Measurements from ENCODE around the gene IFT172.
"Not testable (repeated sequence)": the region's sequence is repeated elsewhere in the genome, so short reads cannot be mapped to it uniquely, and the experiment has no call there.

The IFT172 gene

GRCh38 chr2:27489498-27490397 lies at the start of gene IFT172:
TSS of gene IFT172 (minus strand) at chr2:27489743. CDS start at chr2:27489653, 90 bp downstream.
- peak; percentile 93 for DNase-seq (ENCODE audit: low spot score)

GRCh38 chr2:27538839-27539450 lies 49.4 kb upstream of the IFT172 start:
- DNase-seq (ENCODE audit: low spot score), result not testable (repeated sequence)

- DNase-seq (ENCODE audit: low spot score), result no peak
Observed at GRCh38 chr2:27537287-27537686, 47.7 kb upstream of the IFT172 start.

GRCh38 chr2:27531983-27532382 lies 42.4 kb upstream of the IFT172 start:
- DNase-seq (ENCODE audit: low spot score), result no peak

GRCh38 chr2:27527182-27527581 lies 37.6 kb upstream of the IFT172 start:
- DNase-seq (ENCODE audit: low spot score), result no peak

- DNase-seq (ENCODE audit: low spot score), result no peak
Observed at GRCh38 chr2:27522400-27522945, 32.9 kb upstream of the IFT172 start.

GRCh38 chr2:27520316-27520715 lies 30.8 kb upstream of the IFT172 start:
- no peak for DNase-seq (ENCODE audit: low spot score)

- DNase-seq (ENCODE audit: low spot score), result no peak
Observed at GRCh38 chr2:27518782-27519113, 29.2 kb upstream of the IFT172 start.

- DNase-seq (ENCODE audit: low spot score), result peak; percentile 16
Observed at GRCh38 chr2:27518113-27518781, 28.7 kb upstream of the IFT172 start.

GRCh38 chr2:27509326-27509725 lies 19.8 kb upstream of the IFT172 start:
- no peak for DNase-seq (ENCODE audit: low spot score)

- no peak for DNase-seq (ENCODE audit: low spot score)
Observed at GRCh38 chr2:27507293-27507692, 17.8 kb upstream of the IFT172 start.

- no peak for DNase-seq (ENCODE audit: low spot score)
Observed at GRCh38 chr2:27506587-27506986, 17.0 kb upstream of the IFT172 start.

GRCh38 chr2:27502142-27502541 lies 12.6 kb upstream of the IFT172 start:
- no peak for DNase-seq (ENCODE audit: low spot score)

GRCh38 chr2:27501042-27501441 lies 11.5 kb upstream of the IFT172 start:
- no peak for DNase-seq (ENCODE audit: low spot score)

GRCh38 chr2:27498975-27499374 lies 9.4 kb upstream of the IFT172 start:
- DNase-seq (ENCODE audit: low spot score), result no peak

GRCh38 chr2:27497288-27497627 lies 7.7 kb upstream of the IFT172 start:
- no peak for DNase-seq (ENCODE audit: low spot score)

- peak; percentile 40 for DNase-seq (ENCODE audit: low spot score)
Observed at GRCh38 chr2:27496357-27497287, 7.1 kb upstream of the IFT172 start, which contains the start of gene GCKR. TSS of gene GCKR (plus strand) at chr2:27496839. CDS start at chr2:27496905, 66 bp downstream.

- DNase-seq (ENCODE audit: low spot score), result no peak
Observed at GRCh38 chr2:27495840-27496356, 6.4 kb upstream of the IFT172 start.

GRCh38 chr2:27494944-27495554 lies 5.5 kb upstream of the IFT172 start, which contains the start of gene FNDC4:
TSS of gene FNDC4 (minus strand) at chr2:27495200. CDS start at chr2:27494679, 521 bp downstream.
- peak; percentile 28 for DNase-seq (ENCODE audit: low spot score)

GRCh38 chr2:27494284-27494943 lies 4.9 kb upstream of the IFT172 start:
- no peak for DNase-seq (ENCODE audit: low spot score)

Measured in HuH-7.5 (cell line).